Activated T-cell treated with anti-CD3 and anti-CD28 coated beads for 24 hours (primary cell): ENCODE results near the gene PLK1.
A peak's percentile ranks its signal among the peaks of the same experiment; 100 is the strongest.
"Not testable (repeated sequence)": the region's sequence is repeated elsewhere in the genome, so short reads cannot be mapped to it uniquely, and the experiment has no call there.

Source experiments
- DNase-seq: peaks from one replicate; pipeline ENCODE4 v3.0.0-alpha.2; 2020; ENCODE audit warnings: low read depth

The PLK1 gene

GRCh38 chr16:23678430-23679273, at the start of gene PLK1:
Gene PLK1, plus strand, starts transcription at chr16:23678889. Its CDS starts 44 bp downstream, at chr16:23678933.
- DNase-seq, result peak; percentile 68

- no peak for DNase-seq
These were observed 49.2 kb upstream of the PLK1 start for GRCh38 chr16:23629516-23629915.

GRCh38 chr16:23631874-23632273, 46.8 kb upstream of the PLK1 start:
- DNase-seq, result not testable (repeated sequence)

- no peak for DNase-seq
These were observed 44.1 kb upstream of the PLK1 start for GRCh38 chr16:23634461-23635036.

- no peak for DNase-seq
These were observed 42.7 kb upstream of the PLK1 start for GRCh38 chr16:23635958-23636357.

- no peak for DNase-seq
These were observed 38.1 kb upstream of the PLK1 start for GRCh38 chr16:23640615-23640930.

- DNase-seq, result peak; percentile 89
These were observed 37.5 kb upstream of the PLK1 start, which contains the start of the genes DCTN5 and PALB2 for GRCh38 chr16:23640931-23641765. Gene DCTN5, plus strand, starts transcription at chr16:23641466. Its CDS starts 77 bp downstream, at chr16:23641543. Gene PALB2, minus strand, starts transcription at chr16:23641310. Its CDS starts 153 bp downstream, at chr16:23641157.

- DNase-seq, result no peak
These were observed 36.4 kb upstream of the PLK1 start for GRCh38 chr16:23642246-23642774.

- no peak for DNase-seq
These were observed 27.8 kb upstream of the PLK1 start for GRCh38 chr16:23650674-23651416.

GRCh38 chr16:23651943-23652468, 26.7 kb upstream of the PLK1 start:
- DNase-seq, result no peak

GRCh38 chr16:23663918-23664317, 14.8 kb upstream of the PLK1 start:
- DNase-seq, result no peak

GRCh38 chr16:23666571-23667354, 11.9 kb upstream of the PLK1 start:
- no peak for DNase-seq

- DNase-seq, result no peak
These were observed 11.4 kb upstream of the PLK1 start for GRCh38 chr16:23667355-23667659.

- DNase-seq, result no peak
These were observed 10.5 kb upstream of the PLK1 start for GRCh38 chr16:23668225-23668624.

GRCh38 chr16:23668873-23669272, 9.8 kb upstream of the PLK1 start:
- no peak for DNase-seq

- peak; percentile 48 for DNase-seq
These were observed 8.4 kb upstream of the PLK1 start for GRCh38 chr16:23670137-23670776.

- no peak for DNase-seq
These were observed 4.6 kb upstream of the PLK1 start for GRCh38 chr16:23673971-23674614.

GRCh38 chr16:23676924-23677480, 1.7 kb upstream of the PLK1 start:
- no peak for DNase-seq

GRCh38 chr16:23679274-23679985, 741 bp downstream of the PLK1 start:
- no peak for DNase-seq
